Measurements from ENCODE around the gene TEKTIP1.

The TEKTIP1 gene

DNA sequence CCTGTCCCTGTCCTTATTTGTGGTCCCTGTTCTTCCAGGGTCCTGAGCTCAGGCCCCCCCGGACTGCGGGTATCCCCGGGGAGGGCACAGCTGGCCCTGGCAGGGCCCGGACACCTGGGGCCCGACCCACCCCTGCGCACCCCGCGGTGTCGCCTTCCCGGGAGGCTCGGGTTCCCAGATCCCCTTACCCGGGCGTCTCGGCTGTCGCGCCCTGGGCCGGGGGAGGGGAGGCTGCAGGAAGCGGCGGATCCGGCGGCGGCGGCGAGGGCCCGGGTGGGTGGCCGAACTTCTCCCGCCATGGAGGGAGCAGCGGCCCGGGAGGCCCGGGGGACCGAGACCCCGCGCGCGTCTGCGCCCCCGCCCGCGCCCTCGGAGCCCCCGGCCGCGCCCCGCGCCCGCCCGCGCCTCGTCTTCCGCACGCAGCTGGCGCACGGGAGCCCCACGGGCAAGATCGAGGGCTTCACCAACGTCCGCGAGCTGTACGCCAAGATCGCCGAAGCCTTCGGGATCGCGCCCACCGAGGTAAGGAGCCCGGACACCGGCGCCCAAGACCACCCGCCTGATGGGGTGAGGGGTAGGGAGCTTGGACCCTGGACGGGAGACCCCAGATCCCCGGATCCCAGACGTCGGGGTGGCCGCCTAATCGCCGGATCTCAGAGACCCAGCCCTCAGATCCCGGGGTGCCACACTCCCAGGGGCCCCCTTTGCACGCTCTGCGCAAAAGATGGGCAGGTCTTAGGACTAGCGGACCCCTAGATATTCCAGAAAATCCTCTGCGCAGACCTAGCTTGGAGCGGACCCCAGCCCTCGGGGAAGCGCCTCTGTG, 46.5 kb downstream of the TEKTIP1 start, which contains the start of gene GIPC3:
Gene GIPC3 (plus strand): TSS at position 178 of the 826 bp plus-strand sequence. CDS start 120 bp downstream, at position 298.
- no peak for DNase-seq (ENCODE audit: low read depth)
- H3K4me3 ChIP-seq (replicated peaks; ENCODE audit: low read depth, low read length) = peak within 1 kb of the TSS; percentile 14
- TF ChIP-seq, protein P1, sequence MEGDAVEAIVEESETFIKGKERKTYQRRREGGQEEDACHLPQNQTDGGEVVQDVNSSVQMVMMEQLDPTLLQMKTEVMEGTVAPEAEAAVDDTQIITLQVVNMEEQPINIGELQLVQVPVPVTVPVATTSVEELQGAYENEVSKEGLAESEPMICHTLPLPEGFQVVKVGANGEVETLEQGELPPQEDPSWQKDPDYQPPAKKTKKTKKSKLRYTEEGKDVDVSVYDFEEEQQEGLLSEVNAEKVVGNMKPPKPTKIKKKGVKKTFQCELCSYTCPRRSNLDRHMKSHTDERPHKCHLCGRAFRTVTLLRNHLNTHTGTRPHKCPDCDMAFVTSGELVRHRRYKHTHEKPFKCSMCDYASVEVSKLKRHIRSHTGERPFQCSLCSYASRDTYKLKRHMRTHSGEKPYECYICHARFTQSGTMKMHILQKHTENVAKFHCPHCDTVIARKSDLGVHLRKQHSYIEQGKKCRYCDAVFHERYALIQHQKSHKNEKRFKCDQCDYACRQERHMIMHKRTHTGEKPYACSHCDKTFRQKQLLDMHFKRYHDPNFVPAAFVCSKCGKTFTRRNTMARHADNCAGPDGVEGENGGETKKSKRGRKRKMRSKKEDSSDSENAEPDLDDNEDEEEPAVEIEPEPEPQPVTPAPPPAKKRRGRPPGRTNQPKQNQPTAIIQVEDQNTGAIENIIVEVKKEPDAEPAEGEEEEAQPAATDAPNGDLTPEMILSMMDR (IDR thresholded peaks at IDR 0.05; ENCODE audit: low read length, missing control alignments) = no peak

DNA sequence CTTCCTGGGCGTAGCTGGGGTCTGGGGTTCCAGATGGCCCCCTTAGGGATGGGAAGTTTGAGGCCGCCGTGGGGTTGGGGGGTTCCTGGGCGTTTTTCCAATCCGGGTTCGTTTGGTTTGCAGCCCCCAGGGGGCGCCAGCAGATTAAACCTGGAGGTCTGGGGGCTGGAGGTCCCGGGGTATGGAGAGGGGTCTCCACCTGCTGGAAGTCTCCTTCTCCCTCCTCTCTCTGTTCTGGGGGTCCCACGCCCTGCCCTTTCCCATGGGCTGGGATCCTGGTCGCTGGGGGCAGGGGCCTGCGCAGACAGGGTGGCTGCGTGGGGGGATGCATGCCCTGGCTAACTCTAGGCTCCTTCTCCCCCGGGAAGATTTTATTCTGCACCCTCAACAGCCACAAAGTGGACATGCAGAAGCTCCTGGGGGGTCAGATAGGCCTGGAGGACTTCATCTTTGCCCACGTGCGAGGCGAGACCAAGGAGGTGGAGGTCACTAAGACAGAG, 47.2 kb downstream of the TEKTIP1 start:
- peak overlapping the region; percentile 14 for H3K4me3 ChIP-seq (replicated peaks; ENCODE audit: low read depth, low read length)
- DNase-seq (ENCODE audit: low read depth) = no peak
- TF ChIP-seq, protein P1 (IDR thresholded peaks at IDR 0.05; ENCODE audit: low read length, missing control alignments) = peak; percentile 47

DNA sequence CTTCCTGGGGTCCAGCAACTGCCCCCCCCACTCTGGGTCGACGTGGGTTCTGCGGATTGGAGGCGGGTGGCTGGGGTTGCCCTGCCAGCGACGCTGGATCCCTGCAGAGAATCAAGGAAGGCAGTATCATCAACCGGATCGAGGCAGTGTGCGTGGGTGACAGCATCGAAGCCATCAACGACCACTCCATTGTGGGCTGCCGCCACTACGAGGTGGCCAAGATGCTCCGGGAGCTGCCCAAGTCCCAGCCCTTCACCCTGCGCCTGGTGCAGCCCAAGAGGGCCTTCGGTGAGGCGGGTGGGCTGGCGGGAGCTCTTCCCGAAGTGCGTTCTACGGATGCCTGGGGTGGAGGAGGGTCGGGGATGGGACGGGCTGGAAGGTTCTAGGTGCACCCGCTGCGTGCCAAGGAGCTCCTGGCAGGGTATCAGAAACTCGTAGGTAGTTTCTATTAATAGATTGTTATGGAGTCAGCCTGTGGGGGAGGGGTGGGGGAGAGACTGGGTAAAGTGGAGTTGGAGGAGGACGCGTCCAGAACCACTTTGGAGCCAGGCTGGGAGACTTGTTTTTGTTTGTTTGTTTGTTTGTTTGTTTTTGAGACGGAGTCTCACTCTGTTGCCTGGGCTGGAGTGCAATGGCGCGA, 47.9 kb downstream of the TEKTIP1 start:
- TF ChIP-seq, protein P1 (IDR thresholded peaks at IDR 0.05; ENCODE audit: low read length, missing control alignments) = no peak
- DNase-seq (ENCODE audit: low read depth) = no peak
- H3K4me3 ChIP-seq (replicated peaks; ENCODE audit: low read depth, low read length) = no peak overlapping the region

DNA sequence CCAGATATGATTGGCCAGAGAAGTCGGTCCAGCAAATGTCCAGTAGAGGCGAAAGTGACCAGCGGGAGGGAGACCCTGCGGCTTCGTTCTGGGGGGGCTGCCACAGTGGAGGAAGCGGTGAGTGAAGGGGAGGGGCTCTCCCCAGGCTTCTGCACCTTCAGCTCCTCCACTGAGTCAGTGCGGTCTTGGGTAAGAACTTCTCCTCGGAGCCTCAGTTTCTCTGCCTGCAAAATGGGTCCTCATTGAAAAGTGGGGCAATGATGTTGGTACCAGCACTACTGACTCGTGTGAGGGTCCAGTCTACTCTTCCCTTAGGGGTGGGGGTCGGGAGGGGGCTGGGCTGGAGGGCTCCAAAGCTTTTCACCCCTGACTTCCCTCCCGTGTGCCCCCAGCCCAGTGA, 50.5 kb downstream of the TEKTIP1 start:
- no peak for DNase-seq (ENCODE audit: low read depth)
- TF ChIP-seq, protein P1 (IDR thresholded peaks at IDR 0.05; ENCODE audit: low read length, missing control alignments) = no peak
- H3K4me3 ChIP-seq (replicated peaks; ENCODE audit: low read depth, low read length) = no peak overlapping the region

DNA sequence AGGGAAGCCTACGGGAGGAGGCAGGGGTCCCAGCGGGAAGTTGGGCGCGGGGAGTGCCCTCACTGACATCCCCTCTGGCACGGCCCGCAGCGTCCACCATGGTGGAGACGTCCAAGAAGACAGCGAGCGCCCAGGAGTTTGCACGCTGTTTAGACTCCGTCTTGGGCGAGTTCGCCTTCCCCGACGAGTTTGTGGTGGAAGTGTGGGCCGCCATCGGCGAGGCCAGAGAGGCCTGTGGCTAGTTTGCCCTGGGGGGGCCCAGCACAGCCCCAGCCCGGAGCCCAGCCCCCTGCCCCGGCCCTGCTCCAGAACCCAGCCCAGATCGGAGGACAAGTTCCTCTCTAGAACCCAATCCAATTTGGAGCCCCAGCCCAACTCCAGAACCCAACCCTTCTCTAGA, 51.0 kb downstream of the TEKTIP1 start:
- TF ChIP-seq, protein P1 (IDR thresholded peaks at IDR 0.05; ENCODE audit: low read length, missing control alignments) = no peak
- DNase-seq (ENCODE audit: low read depth) = no peak
- H3K4me3 ChIP-seq (replicated peaks; ENCODE audit: low read depth, low read length) = no peak overlapping the region

DNA sequence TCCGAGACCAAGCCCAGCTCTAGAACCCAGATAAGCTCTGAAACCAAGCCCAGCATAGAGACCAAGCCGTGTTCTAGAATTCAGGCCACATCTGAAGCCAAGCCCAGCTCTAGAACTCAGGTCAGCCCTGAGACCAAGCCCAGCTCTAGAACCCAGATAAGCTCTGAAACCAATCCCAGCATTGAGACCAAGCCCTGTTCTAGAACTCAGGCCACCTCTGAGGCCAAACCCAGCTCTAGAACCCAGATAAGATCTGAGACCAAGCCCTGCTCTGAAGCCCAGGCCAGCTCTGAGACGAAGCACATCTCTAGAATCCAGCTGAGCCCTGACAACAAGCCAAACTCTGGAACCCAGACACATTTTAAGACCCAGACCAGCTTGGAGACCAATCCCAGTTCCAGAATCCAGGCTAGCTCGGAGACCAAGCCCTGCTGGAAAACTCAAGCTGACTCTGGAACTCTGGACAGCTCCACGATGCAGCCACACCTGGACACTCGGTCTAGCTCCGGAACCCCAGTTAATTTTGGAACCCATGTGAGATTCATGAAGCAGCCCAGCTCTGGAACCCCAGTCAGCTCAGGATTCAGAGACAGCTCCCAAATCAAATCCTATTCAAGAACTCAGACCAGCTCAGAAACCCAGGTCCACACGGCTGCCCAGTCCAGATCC, 52.2 kb downstream of the TEKTIP1 start:
- no peak overlapping the region for H3K4me3 ChIP-seq (replicated peaks; ENCODE audit: low read depth, low read length)
- TF ChIP-seq, protein P1 (IDR thresholded peaks at IDR 0.05; ENCODE audit: low read length, missing control alignments) = no peak
- no peak for DNase-seq (ENCODE audit: low read depth)
